Retinal pigment epithelial cell (primary cell): Measurements from ENCODE around the gene GABRE.

ENCODE experiments used
- DNase-seq: peaks from one replicate; pipeline ENCODE4 v3.0.0-alpha.2; 2010; ENCODE audit warnings: low read depth
- H3K4me3 ChIP-seq: 2 replicates; pipeline ENCODE4 v1.5.1; 2011; ENCODE audit warnings: mild to moderate bottlenecking, low read length, control low read depth, moderate library complexity
- CTCF ChIP-seq: conservative IDR thresholded peaks from 2 replicates; pipeline ENCODE4 v1.5.1; 2011; ENCODE audit warnings: low read depth, low read length, control low read depth, inconsistent platforms

GABRE gene

GRCh38 chrX:151973060-151973661, 1.3 kb downstream of the GABRE start:
- peak overlapping the region; percentile 50 for H3K4me3 ChIP-seq
- no peak for TF ChIP-seq CTCF
- DNase-seq = no peak

- H3K4me3 ChIP-seq = no peak overlapping the region
- peak; percentile 43 for DNase-seq
- TF ChIP-seq CTCF = no peak
These were observed 3.8 kb downstream of the GABRE start for GRCh38 chrX:151970661-151971060.

DNA sequence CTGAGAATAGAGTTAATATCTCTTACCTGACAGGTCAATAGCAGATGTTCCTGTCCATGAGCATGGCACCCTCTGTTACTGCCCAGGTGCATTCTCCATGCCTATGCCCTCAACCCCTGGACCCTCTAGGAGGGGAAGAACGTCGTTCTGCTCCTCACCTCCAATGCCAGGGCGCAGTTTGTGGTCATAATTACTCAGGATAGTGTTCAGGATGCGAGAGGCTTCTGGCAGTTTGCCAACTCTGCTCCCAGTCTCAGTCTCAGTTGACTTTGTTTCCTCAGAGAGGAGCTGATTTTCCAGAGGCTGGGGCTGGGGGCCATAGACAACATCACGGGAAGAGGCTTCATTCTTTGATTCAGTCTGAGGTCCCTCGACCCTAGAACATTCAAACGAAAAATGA, 4.4 kb downstream of the GABRE start:
- TF ChIP-seq CTCF = no peak
- H3K4me3 ChIP-seq = no peak overlapping the region
- no peak for DNase-seq

DNA sequence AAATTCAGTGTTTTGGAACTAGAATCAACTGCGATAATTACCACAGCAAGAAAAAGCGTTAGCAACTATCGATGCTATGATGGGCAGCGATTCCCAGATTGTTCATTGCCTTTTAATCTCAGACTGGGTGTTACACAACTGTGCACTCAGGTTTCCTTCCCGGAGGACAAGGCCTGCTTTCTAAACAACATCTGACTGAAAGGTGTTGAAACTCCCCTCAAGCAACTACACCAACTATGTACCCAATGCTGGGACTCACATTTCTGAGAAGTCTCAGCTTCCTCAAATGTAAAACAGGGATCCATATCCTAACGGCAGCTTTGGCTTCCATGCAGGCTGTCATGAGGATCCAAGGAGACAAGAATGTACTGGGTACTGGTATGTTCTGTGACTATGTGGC, 8.2 kb downstream of the GABRE start:
- no peak for TF ChIP-seq CTCF
- no peak overlapping the region for H3K4me3 ChIP-seq
- no peak for DNase-seq

- no peak for TF ChIP-seq CTCF
- no peak overlapping the region for H3K4me3 ChIP-seq
- DNase-seq = no peak
These were observed 12.4 kb downstream of the GABRE start for GRCh38 chrX:151962034-151962433.

GRCh38 chrX:151958101-151958500, 16.4 kb downstream of the GABRE start:
- H3K4me3 ChIP-seq = no peak overlapping the region
- DNase-seq = no peak
- TF ChIP-seq CTCF = no peak

DNA sequence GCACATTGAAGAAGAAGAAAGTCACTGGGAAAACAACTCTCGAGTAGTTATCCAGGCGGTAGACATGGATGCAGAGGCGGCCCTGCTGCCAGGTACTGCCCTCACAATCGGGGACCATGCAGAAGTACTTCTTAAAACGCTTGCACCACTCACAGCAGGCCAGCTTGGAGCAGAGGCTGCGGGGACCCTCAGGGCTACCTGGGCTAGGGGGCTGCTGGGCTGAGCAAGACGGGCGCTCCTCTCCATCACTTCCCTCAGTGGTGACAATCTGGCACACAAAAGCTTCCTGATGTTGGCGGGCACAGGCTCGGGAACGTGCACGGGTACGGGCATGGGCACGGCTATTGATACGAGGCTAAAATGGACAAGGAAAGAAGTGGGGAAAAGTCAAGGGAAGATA, 19.7 kb downstream of the GABRE start:
- DNase-seq = no peak
- TF ChIP-seq CTCF = no peak
- H3K4me3 ChIP-seq = no peak overlapping the region
